ENCODE measurements around the gene ADAMTS3.

The ADAMTS3 gene

DNA sequence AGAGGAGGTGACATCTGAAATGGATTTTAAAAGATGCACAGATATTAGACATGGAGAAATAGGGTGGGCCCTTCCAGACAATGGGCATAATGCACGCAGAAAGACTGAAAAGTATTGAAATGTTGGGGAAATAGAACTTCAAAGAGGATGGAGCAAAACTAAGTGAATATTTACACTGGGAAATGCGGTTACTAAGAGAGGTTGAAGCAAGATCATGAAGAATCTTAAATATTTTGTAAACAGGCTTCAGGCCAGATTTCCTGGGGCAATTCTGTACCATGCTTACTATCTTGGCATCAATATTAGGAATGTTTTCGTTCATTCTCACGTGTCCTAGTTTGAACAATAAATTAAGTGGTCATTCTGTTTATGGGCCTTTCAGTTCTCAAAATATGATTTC is 216.3 kb downstream of the ADAMTS3 start:
- peaks cover 3% of the 10 kb centered on the region for H3K27me3 Mint-ChIP-seq
- H3K4me1 Mint-ChIP-seq (ENCODE audit: low read depth), result no peaks in the 10 kb centered on the region
- intact Hi-C loops (cut with micrococcal nuclease), result no loop called here
- H3K27ac Mint-ChIP-seq, result no peak overlapping the region
- H3K36me3 Mint-ChIP-seq (ENCODE audit: low read depth), result no peaks in the 10 kb centered on the region
- no peaks in the 10 kb centered on the region for H3K9me3 Mint-ChIP-seq
- H3K4me3 Mint-ChIP-seq, result no peak overlapping the region

GRCh38 chr4:72351521-72351920 is 217.5 kb downstream of the ADAMTS3 start:
- no peak overlapping the region for H3K27ac Mint-ChIP-seq
- H3K27me3 Mint-ChIP-seq, result peaks cover 3% of the 10 kb centered on the region
- H3K4me1 Mint-ChIP-seq (ENCODE audit: low read depth), result no peaks in the 10 kb centered on the region
- H3K36me3 Mint-ChIP-seq (ENCODE audit: low read depth), result no peaks in the 10 kb centered on the region
- no peak overlapping the region for H3K4me3 Mint-ChIP-seq
- intact Hi-C loops (cut with micrococcal nuclease), result no loop called here
- H3K9me3 Mint-ChIP-seq, result no peaks in the 10 kb centered on the region

DNA sequence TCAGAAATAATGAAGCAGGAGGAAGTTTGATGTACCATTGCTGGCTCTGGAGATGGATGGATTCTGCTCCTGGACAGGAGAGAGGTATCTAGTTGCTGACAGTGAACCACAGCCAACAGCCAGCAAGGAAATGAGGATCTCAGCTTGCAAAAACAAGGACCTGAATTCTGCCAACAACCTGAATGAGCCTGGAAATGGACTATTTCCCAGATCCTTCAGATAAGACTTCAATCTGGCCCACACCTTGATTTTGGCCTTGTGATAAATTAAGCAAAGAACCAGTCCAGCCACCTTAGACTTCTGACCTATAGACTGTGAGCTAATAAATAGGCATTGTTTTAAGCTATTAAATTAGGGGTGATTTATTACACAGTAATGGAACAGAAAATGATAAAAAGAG is 220.3 kb downstream of the ADAMTS3 start:
- intact Hi-C loops (cut with micrococcal nuclease), result no loop called here
- Mint-ChIP-seq H3K4me1 (ENCODE audit: low read depth) (no peaks in the 10 kb centered on the region), H3K9me3 (no peaks in the 10 kb centered on the region), H3K27me3 (peaks cover 3% of the 10 kb centered on the region), H3K4me3 (no peak overlapping the region), H3K36me3 (ENCODE audit: low read depth) (no peaks in the 10 kb centered on the region), H3K27ac (no peak overlapping the region)

GRCh38 chr4:72344418-72344817 is 224.6 kb downstream of the ADAMTS3 start:
- no peaks in the 10 kb centered on the region for H3K9me3 Mint-ChIP-seq
- intact Hi-C loops (cut with micrococcal nuclease), result no loop called here
- no peaks in the 10 kb centered on the region for H3K36me3 Mint-ChIP-seq (ENCODE audit: low read depth)
- no peaks in the 10 kb centered on the region for H3K27me3 Mint-ChIP-seq
- H3K4me3 Mint-ChIP-seq, result no peak overlapping the region
- H3K4me1 Mint-ChIP-seq (ENCODE audit: low read depth), result no peaks in the 10 kb centered on the region
- no peak overlapping the region for H3K27ac Mint-ChIP-seq

DNA sequence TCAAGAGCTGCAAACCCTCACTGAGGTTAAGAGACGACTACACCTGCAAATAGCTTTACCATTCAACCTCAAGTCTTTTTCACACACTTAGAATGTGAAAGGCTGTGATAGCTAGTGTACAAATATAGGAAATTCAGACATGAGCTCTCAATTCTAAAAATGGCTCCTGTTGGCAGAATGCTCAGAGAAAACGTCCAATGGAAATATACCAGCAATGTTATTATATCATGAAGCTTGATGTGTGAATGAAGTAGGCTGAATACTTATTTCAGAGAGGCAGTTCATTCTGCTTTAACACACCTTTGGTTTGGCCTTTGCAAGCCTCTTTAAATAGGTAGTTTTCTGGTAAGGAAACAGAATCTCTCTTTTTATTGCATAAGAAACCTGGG is 227.6 kb downstream of the ADAMTS3 start:
- Mint-ChIP-seq H3K27ac (no peak overlapping the region), H3K27me3 (no peaks in the 10 kb centered on the region), H3K4me3 (no peak overlapping the region), H3K9me3 (no peaks in the 10 kb centered on the region), H3K36me3 (ENCODE audit: low read depth) (no peaks in the 10 kb centered on the region), H3K4me1 (ENCODE audit: low read depth) (no peaks in the 10 kb centered on the region)
- intact Hi-C loops (cut with micrococcal nuclease), result no loop called here

GRCh38 chr4:72340803-72341431 is 228.1 kb downstream of the ADAMTS3 start:
- Mint-ChIP-seq H3K27me3 (no peaks in the 10 kb centered on the region), H3K4me1 (ENCODE audit: low read depth) (no peaks in the 10 kb centered on the region), H3K9me3 (no peaks in the 10 kb centered on the region), H3K4me3 (no peak overlapping the region), H3K36me3 (ENCODE audit: low read depth) (no peaks in the 10 kb centered on the region), H3K27ac (no peak overlapping the region)
- intact Hi-C loops (cut with micrococcal nuclease), result no loop called here

DNA sequence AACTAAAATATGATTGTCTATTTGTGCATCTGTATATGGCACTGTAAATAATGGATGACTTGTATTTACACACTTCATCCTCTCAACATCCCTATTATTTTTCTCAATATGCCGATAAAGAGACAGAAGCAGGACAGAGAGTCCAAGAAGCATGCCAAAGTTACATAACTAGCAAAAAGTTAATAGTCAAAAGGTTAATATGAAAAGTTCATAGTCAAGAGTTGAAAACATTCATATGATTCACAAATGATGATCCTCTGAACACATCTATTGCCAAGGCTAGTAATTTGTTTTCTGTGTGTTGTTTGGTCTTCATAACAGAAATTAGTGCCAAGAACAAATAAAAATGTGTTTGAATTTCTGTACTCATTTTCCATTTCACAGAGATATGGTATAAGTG is 231.0 kb downstream of the ADAMTS3 start:
- intact Hi-C loops (cut with micrococcal nuclease), result no loop called here
- no peaks in the 10 kb centered on the region for H3K27me3 Mint-ChIP-seq

GRCh38 chr4:72330381-72330780 is 238.6 kb downstream of the ADAMTS3 start:
- no peaks in the 10 kb centered on the region for H3K27me3 Mint-ChIP-seq
- intact Hi-C loops (cut with micrococcal nuclease), result no loop called here
- no peak overlapping the region for H3K27ac Mint-ChIP-seq
- no peaks in the 10 kb centered on the region for H3K36me3 Mint-ChIP-seq (ENCODE audit: low read depth)
- H3K4me3 Mint-ChIP-seq, result no peak overlapping the region
- H3K9me3 Mint-ChIP-seq, result no peaks in the 10 kb centered on the region
- H3K4me1 Mint-ChIP-seq (ENCODE audit: low read depth), result no peaks in the 10 kb centered on the region

More for the DNA sequence above, 231.0 kb downstream of the ADAMTS3 start:
- Mint-ChIP-seq H3K9me3 (no peaks in the 10 kb centered on the region), H3K4me1 (ENCODE audit: low read depth) (no peaks in the 10 kb centered on the region), H3K36me3 (ENCODE audit: low read depth) (no peaks in the 10 kb centered on the region), H3K27ac (no peak overlapping the region), H3K4me3 (no peak overlapping the region)

DNA sequence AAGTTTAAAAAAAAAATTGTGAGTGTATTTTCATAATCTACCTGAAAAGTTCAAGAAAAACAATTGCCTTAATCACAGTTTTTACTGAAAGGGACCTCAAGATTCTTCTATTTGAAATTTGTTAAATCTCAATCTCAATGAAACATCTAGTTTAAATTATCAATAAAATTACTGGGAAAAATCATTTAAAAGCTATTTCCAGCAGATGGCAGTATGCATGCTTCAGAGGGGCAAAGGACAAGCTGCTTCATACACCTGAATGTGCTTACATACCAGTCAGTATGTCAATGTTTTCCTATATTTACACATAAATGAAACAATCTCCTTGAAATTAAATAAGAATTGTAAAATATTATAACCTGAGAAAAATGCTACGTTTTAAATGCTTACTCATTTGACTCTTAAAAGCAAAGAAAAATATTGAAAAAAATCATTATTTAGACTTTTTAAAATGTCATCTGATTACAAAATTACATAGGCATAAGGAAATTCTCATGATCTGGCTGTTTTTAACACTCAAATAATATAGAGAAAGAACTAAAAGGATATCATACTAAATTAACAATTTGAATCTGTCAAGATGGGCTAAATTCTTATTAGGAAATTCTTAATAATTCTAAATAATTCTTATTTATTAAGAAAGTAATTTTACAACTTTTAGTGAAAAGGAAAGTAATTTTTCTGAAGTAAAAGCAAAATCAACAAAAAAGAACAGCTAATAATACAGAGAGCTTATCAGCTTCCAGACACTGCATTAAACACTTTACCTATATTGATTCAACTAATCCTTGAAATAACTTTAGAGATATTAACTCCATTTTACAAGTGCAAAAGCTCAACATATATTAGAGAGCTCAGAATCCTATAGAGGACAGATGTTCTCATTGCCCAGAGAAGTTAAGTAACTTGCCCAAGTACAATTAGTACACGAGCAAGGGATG is 242.1 kb downstream of the ADAMTS3 start:
- Mint-ChIP-seq H3K27me3 (peaks cover 4% of the 10 kb centered on the region), H3K4me1 (ENCODE audit: low read depth) (no peaks in the 10 kb centered on the region), H3K9me3 (no peaks in the 10 kb centered on the region), H3K27ac (no peak overlapping the region), H3K4me3 (no peak overlapping the region), H3K36me3 (ENCODE audit: low read depth) (no peaks in the 10 kb centered on the region)
- intact Hi-C loops (cut with micrococcal nuclease), result no loop called here

- Mint-ChIP-seq H3K36me3 (ENCODE audit: low read depth) (no peaks in the 10 kb centered on the region), H3K4me3 (no peak overlapping the region), H3K4me1 (ENCODE audit: low read depth) (no peaks in the 10 kb centered on the region), H3K27me3 (peaks cover 5% of the 10 kb centered on the region), H3K27ac (no peak overlapping the region), H3K9me3 (no peaks in the 10 kb centered on the region)
- intact Hi-C loops (cut with micrococcal nuclease), result no loop called here
These were observed 243.8 kb downstream of the ADAMTS3 start for GRCh38 chr4:72325215-72325614.

DNA sequence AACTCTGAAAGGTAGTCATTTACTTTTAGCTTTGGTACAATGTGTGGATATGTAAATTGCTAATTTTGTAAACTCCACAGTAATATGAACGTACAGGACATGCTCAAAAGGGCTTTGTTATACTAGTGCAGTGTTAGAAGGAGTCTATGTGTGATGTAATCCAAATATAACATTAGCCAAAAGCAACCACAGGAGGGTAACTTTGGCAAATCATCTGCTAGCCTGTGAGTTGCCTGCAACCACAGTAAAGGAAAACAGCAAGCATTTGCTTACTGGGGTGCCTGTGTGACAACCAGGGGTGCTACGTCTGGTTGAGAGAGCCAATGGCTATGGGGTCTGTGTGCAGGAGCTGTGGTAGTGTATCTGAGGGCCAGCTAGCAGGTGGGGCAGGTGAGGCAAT is 245.8 kb downstream of the ADAMTS3 start:
- Mint-ChIP-seq H3K27me3 (peaks cover 5% of the 10 kb centered on the region), H3K4me1 (ENCODE audit: low read depth) (no peaks in the 10 kb centered on the region), H3K36me3 (ENCODE audit: low read depth) (no peaks in the 10 kb centered on the region), H3K27ac (no peak overlapping the region), H3K9me3 (no peaks in the 10 kb centered on the region), H3K4me3 (no peak overlapping the region)
- intact Hi-C loops (cut with micrococcal nuclease), result no loop called here

GRCh38 chr4:72320223-72320948 is 248.6 kb downstream of the ADAMTS3 start:
- no peak overlapping the region for H3K27ac Mint-ChIP-seq
- intact Hi-C loops (cut with micrococcal nuclease), result no loop called here
- H3K4me1 Mint-ChIP-seq (ENCODE audit: low read depth), result no peaks in the 10 kb centered on the region
- H3K36me3 Mint-ChIP-seq (ENCODE audit: low read depth), result no peaks in the 10 kb centered on the region
- H3K27me3 Mint-ChIP-seq, result peaks cover 5% of the 10 kb centered on the region
- no peaks in the 10 kb centered on the region for H3K9me3 Mint-ChIP-seq
- H3K4me3 Mint-ChIP-seq, result no peak overlapping the region

- no peak overlapping the region for H3K4me3 Mint-ChIP-seq
- intact Hi-C loops (cut with micrococcal nuclease), result no loop called here
- no peaks in the 10 kb centered on the region for H3K36me3 Mint-ChIP-seq (ENCODE audit: low read depth)
- H3K9me3 Mint-ChIP-seq, result no peaks in the 10 kb centered on the region
- H3K27ac Mint-ChIP-seq, result no peak overlapping the region
- peaks cover 5% of the 10 kb centered on the region for H3K27me3 Mint-ChIP-seq
- H3K4me1 Mint-ChIP-seq (ENCODE audit: low read depth), result no peaks in the 10 kb centered on the region
These were observed 249.4 kb downstream of the ADAMTS3 start for GRCh38 chr4:72319601-72320021.
